COLO829 (cell line): Measurements from ENCODE around the gene CSH1.
"Not testable (repeated sequence)": the region's sequence is repeated elsewhere in the genome, so short reads cannot be mapped to it uniquely, and the experiment has no call there.

Source experiments
- DNase-seq: peaks from one replicate; pipeline ENCODE4 v3.0.0; 2012; ENCODE audit warnings: low spot score

CSH1 gene

GRCh38 chr17:63896524-63897354, at the start of gene CSH1:
TSS of gene CSH1 (minus strand) at chr17:63896574. CDS start at chr17:63896511, 63 bp downstream.
- not testable (repeated sequence) for DNase-seq

GRCh38 chr17:63945784-63946439, 49.5 kb upstream of the CSH1 start:
- no peak for DNase-seq

- DNase-seq: no peak
These were observed 48.5 kb upstream of the CSH1 start for GRCh38 chr17:63944736-63945499.

GRCh38 chr17:63943745-63944144, 47.4 kb upstream of the CSH1 start:
- no peak for DNase-seq

GRCh38 chr17:63942309-63942985, 46.1 kb upstream of the CSH1 start:
- DNase-seq: no peak

GRCh38 chr17:63941751-63942150, 45.4 kb upstream of the CSH1 start:
- DNase-seq: no peak

GRCh38 chr17:63941162-63941561, 44.8 kb upstream of the CSH1 start:
- DNase-seq: no peak

- no peak for DNase-seq
These were observed 44.2 kb upstream of the CSH1 start for GRCh38 chr17:63940584-63940983.

GRCh38 chr17:63939884-63940283, 43.5 kb upstream of the CSH1 start:
- no peak for DNase-seq

GRCh38 chr17:63939401-63939800, 43.0 kb upstream of the CSH1 start:
- no peak for DNase-seq

- DNase-seq: no peak
These were observed 41.5 kb upstream of the CSH1 start for GRCh38 chr17:63937920-63938319.

GRCh38 chr17:63937319-63937718, 40.9 kb upstream of the CSH1 start:
- DNase-seq: no peak

- no peak for DNase-seq
These were observed 38.1 kb upstream of the CSH1 start for GRCh38 chr17:63934183-63935112.

GRCh38 chr17:63933598-63933997, 37.2 kb upstream of the CSH1 start:
- DNase-seq: no peak

GRCh38 chr17:63932721-63933120, 36.3 kb upstream of the CSH1 start:
- no peak for DNase-seq

- no peak for DNase-seq
These were observed 35.7 kb upstream of the CSH1 start, which contains the start of gene CD79B for GRCh38 chr17:63931981-63932561. TSS of gene CD79B (minus strand) at chr17:63932331. CDS start at chr17:63932261, 70 bp downstream.

- DNase-seq: no peak
These were observed 34.7 kb upstream of the CSH1 start for GRCh38 chr17:63930951-63931575.

GRCh38 chr17:63929860-63930766, 33.7 kb upstream of the CSH1 start:
- no peak for DNase-seq
